Smooth muscle cell (in vitro differentiated cells): ENCODE data around the gene FGFR2. TPM values are rescaled to one million over a fixed set of nuclear protein-coding genes. Genes with fewer than 3 reads are reported as not detected.

ENCODE experiments used
- DNase-seq: peaks from one replicate; lab custom pipeline; 2025; ENCODE audit not compliant: unreplicated experiment; lab: John Stamatoyannopoulos, UW
- H2AFZ ChIP-seq: fragments of 200-600 bp; sonication (generic); 2 replicates; pipeline ENCODE4 v1.6.0; 2016; ENCODE audit warnings: antibody characterized with exemption, low read depth, mild to moderate bottlenecking
- H3F3A ChIP-seq: fragments of 200-600 bp; sonication (generic); 2 replicates; pipeline ENCODE4 v1.6.0; 2017; ENCODE audit warnings: antibody characterized with exemption, low read depth
- H3K27ac ChIP-seq: fragments of 200-600 bp; sonication (generic); 2 replicates; pipeline ENCODE4 v1.5.1; 2016; ENCODE audit warnings: low read depth, mild to moderate bottlenecking
- H3K27me3 ChIP-seq: fragments of 200-600 bp; sonication (generic); 2 replicates; pipeline ENCODE4 v1.6.1; 2016; ENCODE audit warnings: low read depth, mild to moderate bottlenecking
- H3K36me3 ChIP-seq: fragments of 200-600 bp; sonication (generic); 2 replicates; pipeline ENCODE4 v1.5.1; 2016; ENCODE audit warnings: low read depth
- H3K4me1 ChIP-seq: fragments of 200-600 bp; sonication (generic); 2 replicates; pipeline ENCODE4 v1.5.1; 2016; ENCODE audit warnings: low read depth
- H3K4me2 ChIP-seq: fragments of 200-600 bp; sonication (generic); 2 replicates; pipeline ENCODE4 v1.6.0; 2016; ENCODE audit warnings: mild to moderate bottlenecking
- H3K4me3 ChIP-seq: fragments of 200-600 bp; sonication (generic); 2 replicates; pipeline ENCODE4 v1.5.1; 2016; ENCODE audit warnings: mild to moderate bottlenecking
- H3K79me2 ChIP-seq: fragments of 200-600 bp; sonication (generic); 2 replicates; pipeline ENCODE4 v1.6.0; 2016; ENCODE audit warnings: low read depth, mild to moderate bottlenecking
- H3K9ac ChIP-seq: fragments of 200-600 bp; sonication (generic); 2 replicates; pipeline ENCODE4 v1.6.0; 2016; ENCODE audit warnings: low read depth
- H3K9me3 ChIP-seq: fragments of 200-600 bp; sonication (generic); replicated peaks from 2 replicates; pipeline ENCODE4 v1.5.1; 2016; ENCODE audit warnings: low read depth
- H4K20me1 ChIP-seq: fragments of 200-600 bp; sonication (generic); 2 replicates; pipeline ENCODE4 v1.6.0; 2016; ENCODE audit warnings: low read depth
- CTCF ChIP-seq: fragments of 200-600 bp; sonication (generic); IDR thresholded peaks from 2 replicates; pipeline ENCODE4 v1.5.1; 2017; ENCODE audit warnings: borderline replicate concordance, mild to moderate bottlenecking, antibody characterized with exemption; ENCODE audit not compliant: insufficient read depth, poor library complexity, severe bottlenecking
- WGBS: methylation state at CpG from one replicate; pipeline ENCODE4 v1.1.7; 2016; ENCODE audit warnings: low lambda C conversion rate; 5-methylcytosine and 5-hydroxymethylcytosine counted together
- polyA plus RNA-seq: library from polyadenylated mRNA; unstranded; fragments of >200 nt; fragmentation: Nextera tagmentation; extraction: Ambion mirVana; gene quantifications from 2 replicates; pipeline ENCODE4 v1.2.1, GENCODE V29; 2016
- total RNA-seq: library from RNA; depleted of rRNA; stranded (reverse); fragments of >200 nt; gene quantifications from 2 replicates; pipeline ENCODE4 v1.2.3, GENCODE V29; 2014

Gene FGFR2
- total RNA-seq (85.9 and 115 TPM in 2 replicates), polyA plus RNA-seq (82.7 and 103 TPM in 2 replicates)

GRCh38 chr10:121598263-121599249, at the start of gene FGFR2:
Gene FGFR2 (minus strand): TSS chr10:121598444. CDS start chr10:121593817, 4,627 bp downstream.
- WGBS = under 1% methylated on average over 53 of the region's 92 CpGs
- H3F3A ChIP-seq = peaks cover 5% of the 10 kb centered on the region
- H4K20me1 ChIP-seq = peaks cover 43% of the 10 kb centered on the region
- peak within 1 kb of the TSS; percentile 69 for H3K9ac ChIP-seq
- no peaks in the 10 kb centered on the region for H3K9me3 ChIP-seq
- peak within 1 kb of the TSS; percentile 85 for H2AFZ ChIP-seq
- TF ChIP-seq CTCF = no peak
- H3K36me3 ChIP-seq = no peaks in the 10 kb centered on the region
- H3K27me3 ChIP-seq = no peaks in the 10 kb centered on the region
- DNase-seq = peak; percentile 61
- H3K79me2 ChIP-seq = peaks cover 45% of the 10 kb centered on the region
- H3K27ac ChIP-seq = peak within 1 kb of the TSS; percentile 82
- H3K4me1 ChIP-seq = peaks cover 41% of the 10 kb centered on the region
- H3K4me3 ChIP-seq = peak within 1 kb of the TSS; percentile 90
- H3K4me2 ChIP-seq = peak within 1 kb of the TSS; percentile 95

- Histone ChIP-seq H3K27ac (no peak overlapping the region), H4K20me1 (no peaks in the 10 kb centered on the region), H3K4me2 (no peak overlapping the region), H3K4me3 (no peak overlapping the region), H3K9ac (no peak overlapping the region), H3K27me3 (no peaks in the 10 kb centered on the region), H3F3A (no peaks in the 10 kb centered on the region), H3K4me1 (no peaks in the 10 kb centered on the region), H2AFZ (no peak overlapping the region), H3K79me2 (no peaks in the 10 kb centered on the region), H3K9me3 (no peaks in the 10 kb centered on the region), H3K36me3 (no peaks in the 10 kb centered on the region)
- TF ChIP-seq CTCF = no peak
- DNase-seq = no peak
- 90% methylated on average over 4 of the region's 4 CpGs for WGBS
Measured at GRCh38 chr10:121647401-121647800, 49.2 kb upstream of the FGFR2 start.

GRCh38 chr10:121645696-121646095, 47.5 kb upstream of the FGFR2 start:
- Histone ChIP-seq H3K9ac (no peak overlapping the region), H3K27me3 (no peaks in the 10 kb centered on the region), H3K4me3 (no peak overlapping the region), H3K4me1 (no peaks in the 10 kb centered on the region), H2AFZ (no peak overlapping the region), H3K79me2 (no peaks in the 10 kb centered on the region), H3F3A (no peaks in the 10 kb centered on the region), H4K20me1 (no peaks in the 10 kb centered on the region), H3K9me3 (no peaks in the 10 kb centered on the region), H3K36me3 (no peaks in the 10 kb centered on the region), H3K27ac (no peak overlapping the region), H3K4me2 (no peak overlapping the region)
- DNase-seq = no peak
- WGBS = 87% methylated on average over 7 of the region's 7 CpGs
- TF ChIP-seq CTCF = no peak
